Measurements from ENCODE around the gene CCDC7. TPM values are rescaled to one million over a fixed set of nuclear protein-coding genes. Genes with fewer than 3 reads are reported as not detected.
A peak's percentile ranks its signal among the peaks of the same experiment; 100 is the strongest.

The CCDC7 gene
- total RNA-seq, 1 experiment from 2014 or later: 4.0 TPM

GRCh38 chr10:32411797-32412498 lies 34.0 kb upstream of the CCDC7 start:
- RAD21 ChIA-PET (ENCODE audit: low non-redundant PET in 1 of 2, low total read pairs in 2 of 2, uncharacterized antibody in 2 of 2, unreplicated experiment in 2 of 2): no interaction called here
- intact Hi-C loops (cut with micrococcal nuclease): no loop called here

More at GRCh38 chr10:32411797-32412498, 34.0 kb upstream of the CCDC7 start:
- POLR2A ChIA-PET: no interaction called here
- Histone ChIP-seq H2AFZ (ENCODE audit: low read depth, low read length, poor library complexity, severe bottlenecking) (peak overlapping the region; percentile 97), H3K9ac (ENCODE audit: low read length) (no peak overlapping the region), H3K27ac (ENCODE audit: low read depth, low read length) (no peak overlapping the region), H3K79me2 (ENCODE audit: insufficient read depth, low read length) (no peaks in the 10 kb centered on the region), H3K27me3 (ENCODE audit: insufficient read depth, low read length) (no peaks in the 10 kb centered on the region), H3K9me2 (ENCODE audit: insufficient read depth) (no peaks in the 10 kb centered on the region), H3K9me3 (ENCODE audit: control insufficient read depth in 1 of 2, insufficient read depth in 1 of 2, low read depth in 1 of 2, low read length in 2 of 2) (no peaks in the 10 kb centered on the region), H4K20me1 (ENCODE audit: insufficient read depth) (no peaks in the 10 kb centered on the region), H3K4me2 (ENCODE audit: low read length) (peak overlapping the region; percentile 41), H3K4me3 (replicated peaks in 1 of 2; ENCODE audit: low read depth in 1 of 2, low read length in 2 of 2) (no peak overlapping the region), H3K4me1 (ENCODE audit: control insufficient read depth in 1 of 2, insufficient read depth in 2 of 2, low read length in 2 of 2) (peaks cover 13 to 28% of the 10 kb centered on the region in 2 experiments), H3K36me3 (ENCODE audit: control insufficient read depth in 1 of 2, insufficient read depth in 2 of 2, low read length in 2 of 2) (no peaks in the 10 kb centered on the region)
- TF ChIP-seq ATF3 (IDR thresholded peaks at IDR 0.05) (no peak), YY1 (IDR thresholded peaks at IDR 0.05; ENCODE audit: extremely low read depth, insufficient replicate concordance, low read depth, low read length) (no peak), FOSL1 (IDR thresholded peaks at IDR 0.05; ENCODE audit: low read depth) (no peak), REST (IDR thresholded peaks at IDR 0.05; ENCODE audit: low read depth) (no peak), CTCF (IDR thresholded peaks at IDR 0.05 in 2 of 3, conservative IDR thresholded peaks at IDR 0.05 in 1 of 3; ENCODE audit: borderline replicate concordance in 1 of 3, insufficient read depth in 1 of 3, low read depth in 2 of 3, low read length in 2 of 3) (no peak), TCF7L2 (IDR thresholded peaks at IDR 0.05; ENCODE audit: borderline replicate concordance, extremely low read depth, insufficient read depth, insufficient read length) (no peak), EGR1 (IDR thresholded peaks at IDR 0.05; ENCODE audit: low read depth) (no peak)
- DNase-seq (ENCODE audit: low read depth, low spot score): no peak
- ATAC-seq: no peak
- CTCF ChIA-PET: no interaction called here
- BruUV-seq (replicated peaks): no TSS peak
